AG04449 (cell line): ENCODE results near the gene FYCO1.
A peak's percentile ranks its signal among the peaks of the same experiment; 100 is the strongest.
"Not testable (repeated sequence)": the region's sequence is repeated elsewhere in the genome, so short reads cannot be mapped to it uniquely, and the experiment has no call there.

ENCODE experiments used
- CTCF ChIA-PET: fragments of 350-600 bp; formaldehyde crosslinking; extraction: SDS; loops from one replicate; lab custom pipeline; 2021; ENCODE audit warnings: antibody characterized with exemption; lab: Yijun Ruan, JAX
- POLR2A ChIA-PET: fragments of 400-600, 350-600 bp; formaldehyde crosslinking; extraction: SDS; loops from one replicate; lab custom pipeline; 2020; ENCODE audit warnings: antibody characterized with exemption, inconsistent platforms; lab: Yijun Ruan, JAX
- DNase-seq: peaks from one replicate; pipeline ENCODE4 v3.0.0-alpha.2; 2010; ENCODE audit warnings: low read depth, low spot score
- H3K4me3 ChIP-seq: 2 replicates; pipeline ENCODE4 v1.5.1; 2011; ENCODE audit warnings: low read depth, mild to moderate bottlenecking, control low read depth, low read length
- TF ChIP-seq, protein P1 (sequence below): IDR thresholded peaks from one replicate; pipeline ENCODE4 v1.5.1; 2011; ENCODE audit warnings: mild to moderate bottlenecking, moderate library complexity, low read length, control low read depth, inconsistent platforms; ENCODE audit not compliant: insufficient read depth; ENCODE audit errors: missing control alignments

Gene FYCO1

GRCh38 chr3:46001178-46001577, 5.6 kb upstream of the FYCO1 start:
- CTCF ChIA-PET = no interaction called here
- TF ChIP-seq, protein P1, sequence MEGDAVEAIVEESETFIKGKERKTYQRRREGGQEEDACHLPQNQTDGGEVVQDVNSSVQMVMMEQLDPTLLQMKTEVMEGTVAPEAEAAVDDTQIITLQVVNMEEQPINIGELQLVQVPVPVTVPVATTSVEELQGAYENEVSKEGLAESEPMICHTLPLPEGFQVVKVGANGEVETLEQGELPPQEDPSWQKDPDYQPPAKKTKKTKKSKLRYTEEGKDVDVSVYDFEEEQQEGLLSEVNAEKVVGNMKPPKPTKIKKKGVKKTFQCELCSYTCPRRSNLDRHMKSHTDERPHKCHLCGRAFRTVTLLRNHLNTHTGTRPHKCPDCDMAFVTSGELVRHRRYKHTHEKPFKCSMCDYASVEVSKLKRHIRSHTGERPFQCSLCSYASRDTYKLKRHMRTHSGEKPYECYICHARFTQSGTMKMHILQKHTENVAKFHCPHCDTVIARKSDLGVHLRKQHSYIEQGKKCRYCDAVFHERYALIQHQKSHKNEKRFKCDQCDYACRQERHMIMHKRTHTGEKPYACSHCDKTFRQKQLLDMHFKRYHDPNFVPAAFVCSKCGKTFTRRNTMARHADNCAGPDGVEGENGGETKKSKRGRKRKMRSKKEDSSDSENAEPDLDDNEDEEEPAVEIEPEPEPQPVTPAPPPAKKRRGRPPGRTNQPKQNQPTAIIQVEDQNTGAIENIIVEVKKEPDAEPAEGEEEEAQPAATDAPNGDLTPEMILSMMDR = no peak

GRCh38 chr3:45997942-45998341, 2.3 kb upstream of the FYCO1 start:
- no peak overlapping the region for H3K4me3 ChIP-seq
- POLR2A ChIA-PET = no interaction called here
- CTCF ChIA-PET = interaction anchor here (1.1 kb wide), 1 partner anchor 80 kb away, joined by 3 read pairs; no protein-coding TSS in a partner anchor
- DNase-seq = no peak
- TF ChIP-seq, protein P1 = no peak

More at GRCh38 chr3:46001178-46001577, 5.6 kb upstream of the FYCO1 start:
- DNase-seq = no peak
- POLR2A ChIA-PET = no interaction called here
- no peak overlapping the region for H3K4me3 ChIP-seq

DNA sequence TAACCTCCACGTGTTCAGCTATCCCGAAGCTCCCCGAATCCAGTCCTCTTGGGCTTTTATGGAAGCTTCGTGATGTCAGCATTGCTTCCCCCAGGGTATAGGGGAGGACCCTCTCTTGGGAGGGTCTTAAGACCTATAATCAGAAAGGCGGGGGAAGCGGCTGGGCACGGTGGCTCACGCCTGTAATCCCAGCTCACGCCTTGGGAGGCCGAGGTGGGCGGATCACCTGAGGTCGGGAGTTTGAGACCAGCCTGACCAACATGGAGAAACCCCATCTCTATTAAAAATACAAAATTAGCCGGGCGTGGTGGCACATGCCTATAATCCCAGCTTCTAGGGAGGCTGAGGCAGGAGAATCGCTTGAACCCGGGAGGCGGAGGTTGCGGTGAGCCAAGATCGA, 1.9 kb upstream of the FYCO1 start:
- POLR2A ChIA-PET, DNase-seq, CTCF ChIA-PET, H3K4me3 ChIP-seq: not testable (repeated sequence)

DNA sequence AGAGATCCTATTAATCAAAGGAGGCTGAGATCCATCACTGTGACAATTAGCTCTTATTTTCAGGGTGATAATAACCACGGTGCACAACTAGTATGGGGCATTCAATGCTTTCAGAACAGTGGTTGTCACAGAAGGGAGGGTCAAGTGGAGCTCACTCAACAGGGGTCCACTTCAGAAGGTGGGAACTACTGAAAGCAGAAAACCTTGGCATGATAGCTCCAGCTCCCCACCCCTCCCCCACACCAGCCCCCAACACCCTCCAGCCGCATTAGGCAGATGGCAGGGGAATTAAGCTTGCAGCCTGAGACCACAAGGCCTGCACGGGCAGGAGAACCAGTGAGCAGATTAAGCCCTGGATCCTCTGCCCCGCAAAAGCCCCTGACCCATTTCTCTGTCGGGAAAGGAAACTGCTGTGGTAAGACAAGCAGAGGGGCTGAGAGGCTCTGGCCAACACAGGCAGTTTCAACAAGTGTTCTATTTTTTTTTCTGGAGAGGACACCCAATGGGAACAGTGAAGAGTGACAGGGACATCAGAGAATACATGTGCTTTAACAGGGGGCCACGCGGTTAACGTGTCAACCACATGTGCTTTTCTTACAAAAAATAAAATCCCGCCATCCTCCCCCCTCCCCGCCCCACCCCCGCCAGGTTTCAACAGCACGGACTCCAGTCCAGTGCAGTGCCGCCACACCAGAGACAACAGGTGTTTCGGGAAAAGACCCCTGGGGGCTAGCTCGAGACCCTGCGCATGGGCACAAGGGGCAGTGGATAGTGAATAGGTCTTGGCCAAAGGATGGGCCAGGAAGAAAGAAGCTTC, 997 bp downstream of the FYCO1 start:
- no peak for DNase-seq
- POLR2A ChIA-PET = no interaction called here
- CTCF ChIA-PET = interaction anchor here (0.7 to 1.2 kb wide), 3 partner anchors 56 to 86 kb away, joined by 3 to 6 read pairs (median 3); no protein-coding TSS in a partner anchor
- TF ChIP-seq, protein P1 = no peak
- H3K4me3 ChIP-seq = peak overlapping the region; percentile 89

- ChIA-PET CTCF (interaction anchor here (0.7 kb wide), 1 partner anchor 88 kb away, joined by 3 read pairs; no protein-coding TSS in a partner anchor), POLR2A (no interaction called here)
- H3K4me3 ChIP-seq = no peak overlapping the region
- no peak for DNase-seq
- TF ChIP-seq, protein P1 = no peak
Observed at GRCh38 chr3:45993421-45994027, 2.1 kb downstream of the FYCO1 start.

DNA sequence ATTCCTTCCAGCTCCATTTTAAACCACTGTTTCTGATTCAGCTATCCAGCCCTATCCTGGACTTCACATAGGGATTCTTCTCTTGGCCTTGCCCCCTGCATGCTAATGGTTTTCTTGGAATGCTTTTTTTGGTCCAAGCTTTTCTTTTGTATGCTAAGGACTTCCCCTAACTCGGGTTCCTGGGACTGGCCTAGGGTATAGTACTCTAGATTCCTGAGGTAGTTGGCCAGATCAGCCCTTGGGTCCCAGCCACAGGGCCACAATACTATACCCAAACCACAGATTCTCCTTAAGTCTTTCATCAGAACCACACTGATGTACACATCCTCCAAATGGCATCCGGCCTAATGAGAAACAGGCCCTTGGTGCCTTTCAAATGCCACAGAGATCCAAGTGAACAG, 2.8 kb downstream of the FYCO1 start:
- DNase-seq = no peak
- TF ChIP-seq, protein P1 = no peak
- no peak overlapping the region for H3K4me3 ChIP-seq
- ChIA-PET CTCF (interaction anchor here (0.6 kb wide), 1 partner anchor 54 kb away, joined by 4 read pairs; no protein-coding TSS in a partner anchor), POLR2A (interaction anchor here (0.6 to 0.9 kb wide), 4 partner anchors 8 to 915 kb away, joined by 3 to 4 read pairs (median 4); partner anchors contain the start of gene CXCR6)
